Stimulated activated CD8-positive, alpha-beta memory T cell treated with anti-CD3 and anti-CD28 coated beads, Interleukin-12 subunit alpha, Interleukin-12 subunit beta, amount 100 ng/mL, for 4 hours (primary cell): ENCODE results near the gene CHTF8.

Experiments used
- DNase-seq: peaks from one replicate; pipeline ENCODE4 v3.0.0-alpha.2; 2020; ENCODE audit warnings: low read depth

CHTF8 gene

GRCh38 chr16:69112285-69113129, 19.9 kb downstream of the CHTF8 start:
- DNase-seq: peak; percentile 18

- DNase-seq: no peak
Measured at GRCh38 chr16:69111876-69112230, 20.5 kb downstream of the CHTF8 start.

- DNase-seq: no peak
Measured at GRCh38 chr16:69111216-69111875, 21.0 kb downstream of the CHTF8 start.

GRCh38 chr16:69110406-69110805, 22.0 kb downstream of the CHTF8 start:
- no peak for DNase-seq

GRCh38 chr16:69109486-69110270, 22.7 kb downstream of the CHTF8 start:
- no peak for DNase-seq

- DNase-seq: no peak
Measured at GRCh38 chr16:69108905-69109252, 23.5 kb downstream of the CHTF8 start.

- DNase-seq: no peak
Measured at GRCh38 chr16:69108064-69108904, 24.1 kb downstream of the CHTF8 start.

- no peak for DNase-seq
Measured at GRCh38 chr16:69107316-69107962, 24.9 kb downstream of the CHTF8 start.

- no peak for DNase-seq
Measured at GRCh38 chr16:69106491-69107315, 25.7 kb downstream of the CHTF8 start.

GRCh38 chr16:69105501-69106361, 26.7 kb downstream of the CHTF8 start, which contains the start of gene HAS3:
Gene HAS3 (plus strand): TSS chr16:69105653. CDS start chr16:69109396, 3,743 bp downstream.
- DNase-seq: no peak

- no peak for DNase-seq
Measured at GRCh38 chr16:69100071-69100691, 32.2 kb downstream of the CHTF8 start.

GRCh38 chr16:69095193-69095592, 37.2 kb downstream of the CHTF8 start:
- no peak for DNase-seq

- no peak for DNase-seq
Measured at GRCh38 chr16:69094501-69094900, 37.9 kb downstream of the CHTF8 start.

- DNase-seq: no peak
Measured at GRCh38 chr16:69093974-69094373, 38.4 kb downstream of the CHTF8 start.

GRCh38 chr16:69089091-69089910, 43.1 kb downstream of the CHTF8 start:
- DNase-seq: no peak

GRCh38 chr16:69088684-69089083, 43.7 kb downstream of the CHTF8 start:
- no peak for DNase-seq

GRCh38 chr16:69087161-69087581, 45.2 kb downstream of the CHTF8 start:
- no peak for DNase-seq
